Activated CD8-positive, alpha-beta memory T cell treated with anti-CD3 and anti-CD28 coated beads for 36 hours (primary cell): ENCODE results near the gene ARHGAP22. TPM values are rescaled to one million over a fixed set of nuclear protein-coding genes. Genes with fewer than 3 reads are reported as not detected.
"Not testable (repeated sequence)": the region's sequence is repeated elsewhere in the genome, so short reads cannot be mapped to it uniquely, and the experiment has no call there.

Source experiments
- CTCF ChIA-PET: fragments of 350-600 bp; sonication (Branson Sonifier 250); formaldehyde crosslinking; loops from one replicate; lab custom pipeline; 2021; ENCODE audit warnings: antibody characterized with exemption; lab: Charles Lee
- POLR2A ChIA-PET: fragments of 350-600 bp; sonication (Branson Sonifier 250); formaldehyde crosslinking; loops from one replicate; lab custom pipeline; 2021; ENCODE audit warnings: antibody characterized with exemption; lab: Charles Lee
- total RNA-seq, 2 experiments: library from RNA; stranded (reverse); gene quantifications; one replicate each; pipeline ENCODE4 v1.2.3, GENCODE V29; 2021

ARHGAP22 gene
- not detected for total RNA-seq

GRCh38 chr10:48604991-48605508, at the start of gene ARHGAP22:
ARHGAP22 (minus strand) TSS chr10:48605073; CDS start chr10:48604796, 277 bp downstream.
- POLR2A ChIA-PET = no interaction called here
- CTCF ChIA-PET = no interaction called here

GRCh38 chr10:48653944-48654698, 49.2 kb upstream of the ARHGAP22 start:
- POLR2A ChIA-PET = no interaction called here
- CTCF ChIA-PET = no interaction called here

GRCh38 chr10:48653347-48653746, 48.5 kb upstream of the ARHGAP22 start:
- ChIA-PET CTCF (no interaction called here), POLR2A (no interaction called here)

- ChIA-PET POLR2A (no interaction called here), CTCF (no interaction called here)
These were observed 47.5 kb upstream of the ARHGAP22 start for GRCh38 chr10:48652344-48652743.

- ChIA-PET CTCF (no interaction called here), POLR2A (no interaction called here)
These were observed 47.0 kb upstream of the ARHGAP22 start for GRCh38 chr10:48651839-48652238.

- CTCF ChIA-PET = no interaction called here
- POLR2A ChIA-PET = no interaction called here
These were observed 46.4 kb upstream of the ARHGAP22 start for GRCh38 chr10:48651293-48651692.

GRCh38 chr10:48649349-48649944, 44.6 kb upstream of the ARHGAP22 start:
- CTCF ChIA-PET = no interaction called here

GRCh38 chr10:48648172-48648942, 43.5 kb upstream of the ARHGAP22 start:
- ChIA-PET POLR2A (no interaction called here), CTCF (no interaction called here)

More at GRCh38 chr10:48649349-48649944, 44.6 kb upstream of the ARHGAP22 start:
- POLR2A ChIA-PET = no interaction called here

- CTCF ChIA-PET = not testable (repeated sequence)
These were observed 42.2 kb upstream of the ARHGAP22 start for GRCh38 chr10:48647073-48647472.

GRCh38 chr10:48645600-48645999, 40.7 kb upstream of the ARHGAP22 start:
- CTCF ChIA-PET = no interaction called here
- POLR2A ChIA-PET = no interaction called here

More at GRCh38 chr10:48647073-48647472, 42.2 kb upstream of the ARHGAP22 start:
- POLR2A ChIA-PET = not testable (repeated sequence)

- POLR2A ChIA-PET, CTCF ChIA-PET: not testable (repeated sequence)
These were observed 36.3 kb upstream of the ARHGAP22 start for GRCh38 chr10:48641099-48641690.

GRCh38 chr10:48640326-48640725, 35.5 kb upstream of the ARHGAP22 start:
- ChIA-PET POLR2A (no interaction called here), CTCF (no interaction called here)

- ChIA-PET CTCF (interaction anchor here (1.2 kb wide), 1 partner anchor 17 kb away, joined by 4 read pairs; no protein-coding TSS in a partner anchor), POLR2A (no interaction called here)
These were observed 34.8 kb upstream of the ARHGAP22 start for GRCh38 chr10:48639632-48640031.

- POLR2A ChIA-PET = no interaction called here
These were observed 34.1 kb upstream of the ARHGAP22 start for GRCh38 chr10:48638739-48639527.

GRCh38 chr10:48638158-48638557, 33.3 kb upstream of the ARHGAP22 start:
- CTCF ChIA-PET = no interaction called here
- POLR2A ChIA-PET = no interaction called here

More at GRCh38 chr10:48638739-48639527, 34.1 kb upstream of the ARHGAP22 start:
- CTCF ChIA-PET = interaction anchor here (1.2 kb wide), 1 partner anchor 18 kb away, joined by 4 read pairs; no protein-coding TSS in a partner anchor

- POLR2A ChIA-PET = no interaction called here
These were observed 32.0 kb upstream of the ARHGAP22 start for GRCh38 chr10:48636901-48637300.

GRCh38 chr10:48636231-48636630, 31.4 kb upstream of the ARHGAP22 start:
- ChIA-PET CTCF (no interaction called here), POLR2A (no interaction called here)

More at GRCh38 chr10:48636901-48637300, 32.0 kb upstream of the ARHGAP22 start:
- CTCF ChIA-PET = no interaction called here

- ChIA-PET CTCF (no interaction called here), POLR2A (no interaction called here)
These were observed 30.2 kb upstream of the ARHGAP22 start for GRCh38 chr10:48634984-48635557.
